ENCODE results near the gene TMOD2. TPM values are rescaled to one million over a fixed set of nuclear protein-coding genes. Genes with fewer than 3 reads are reported as not detected.

The TMOD2 gene
- total RNA-seq, 1 donor from 2014 or later, result 7.0 TPM

- H3K9me3 ChIP-seq, result no peaks in the 10 kb centered on the region
- no peaks in the 10 kb centered on the region for H3K4me1 ChIP-seq
- H3K27me3 ChIP-seq, result no peaks in the 10 kb centered on the region
- no peak for TF ChIP-seq CTCF (IDR thresholded peaks at IDR 0.05)
- no peak overlapping the region for H3K27ac ChIP-seq
- intact Hi-C loops (cut with DNase I), result no loop called here
- no peak for DNase-seq (ENCODE audit: low spot score in 2 of 2)
- no peak overlapping the region for H3K4me3 ChIP-seq
- H3K36me3 ChIP-seq, result peaks cover 21 to 24% of the 10 kb centered on the region in 2 donors
Observed at GRCh38 chr15:51766341-51766740, 14.9 kb downstream of the TMOD2 start.

DNA sequence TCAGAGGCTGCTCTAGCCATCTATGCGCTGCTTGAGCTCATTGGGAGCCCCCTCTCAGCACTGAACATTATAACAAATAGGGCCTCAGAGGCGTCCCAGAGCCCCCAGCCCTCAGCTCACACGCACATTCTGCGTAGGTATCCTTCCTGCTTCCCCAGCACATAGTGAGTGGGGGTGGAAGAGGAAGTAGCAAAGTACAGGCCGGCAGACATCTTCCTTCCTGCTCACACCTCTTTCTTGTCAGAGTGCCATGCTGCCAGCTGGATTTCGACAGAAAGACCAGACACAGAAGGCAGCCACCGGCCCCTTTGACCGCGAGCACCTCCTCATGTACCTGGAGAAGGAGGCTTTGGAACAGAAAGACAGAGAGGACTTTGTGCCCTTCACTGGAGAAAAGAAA lies 16.6 kb downstream of the TMOD2 start:
- DNase-seq (ENCODE audit: low spot score in 2 of 2), result no peak
- intact Hi-C loops (cut with DNase I), result no loop called here
- no peaks in the 10 kb centered on the region for H3K27me3 ChIP-seq
- no peak overlapping the region for H3K4me3 ChIP-seq
- TF ChIP-seq CTCF (IDR thresholded peaks at IDR 0.05), result no peak
- no peaks in the 10 kb centered on the region for H3K9me3 ChIP-seq
- no peaks in the 10 kb centered on the region for H3K4me1 ChIP-seq
- H3K27ac ChIP-seq, result no peak overlapping the region
- H3K36me3 ChIP-seq, result peaks cover 24 to 26% of the 10 kb centered on the region in 2 donors

DNA sequence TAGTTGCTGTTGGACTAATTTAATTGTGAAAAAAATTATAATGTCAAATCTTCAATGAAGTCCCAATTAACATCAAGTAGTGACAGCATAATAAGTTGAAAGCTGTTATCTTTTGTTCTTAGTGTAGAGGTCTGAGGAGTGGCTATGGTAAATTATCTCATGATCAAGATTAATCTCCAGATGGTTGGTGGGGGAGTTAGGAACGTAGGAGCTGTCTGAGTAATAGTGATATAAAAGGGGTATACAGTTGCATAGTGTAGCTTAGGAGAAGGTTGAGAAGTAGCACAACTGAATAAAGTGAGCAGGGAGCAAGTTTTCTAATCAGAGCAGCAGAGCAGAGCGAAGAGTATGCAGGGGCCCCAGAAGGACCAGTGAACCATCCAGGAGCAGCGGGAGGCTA lies 19.5 kb downstream of the TMOD2 start:
- intact Hi-C loops (cut with DNase I), result no loop called here
- no peak overlapping the region for H3K4me3 ChIP-seq
- no peaks in the 10 kb centered on the region for H3K4me1 ChIP-seq
- H3K27me3 ChIP-seq, result no peaks in the 10 kb centered on the region
- DNase-seq (ENCODE audit: low spot score in 2 of 2), result no peak
- TF ChIP-seq CTCF (IDR thresholded peaks at IDR 0.05), result no peak
- H3K27ac ChIP-seq, result no peak overlapping the region
- H3K36me3 ChIP-seq, result peaks cover 30 to 43% of the 10 kb centered on the region in 2 donors
- H3K9me3 ChIP-seq, result no peaks in the 10 kb centered on the region

DNA sequence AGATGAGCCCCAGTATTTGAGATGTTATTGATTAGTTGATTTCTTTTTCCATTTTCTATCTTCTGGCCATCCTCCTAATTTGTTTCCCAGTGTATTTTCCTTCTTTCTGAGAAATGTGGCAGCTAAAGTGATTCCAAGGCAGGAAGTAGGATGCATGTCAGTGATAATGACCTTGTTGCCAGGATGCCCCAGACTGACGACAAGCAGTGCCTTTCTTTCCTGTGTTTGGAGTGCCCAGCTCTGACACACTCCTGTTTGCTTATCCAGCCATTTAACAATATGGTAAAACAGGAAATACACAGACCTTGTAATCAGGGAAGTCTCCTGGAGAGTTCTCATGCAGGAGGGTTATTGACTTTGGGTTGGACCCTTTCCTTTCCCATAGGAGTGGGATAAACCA lies 20.4 kb downstream of the TMOD2 start:
- Histone ChIP-seq H3K27me3 (no peaks in the 10 kb centered on the region), H3K36me3 (peaks cover 30 to 43% of the 10 kb centered on the region in 2 donors), H3K27ac (no peak overlapping the region), H3K9me3 (no peaks in the 10 kb centered on the region), H3K4me3 (no peak overlapping the region), H3K4me1 (no peaks in the 10 kb centered on the region)
- DNase-seq (ENCODE audit: low spot score in 2 of 2), result no peak
- no peak for TF ChIP-seq CTCF (IDR thresholded peaks at IDR 0.05)
- intact Hi-C loops (cut with DNase I), result no loop called here

GRCh38 chr15:51774916-51775315 lies 23.5 kb downstream of the TMOD2 start:
- DNase-seq (ENCODE audit: low spot score in 2 of 2), result no peak
- H3K4me1 ChIP-seq, result no peaks in the 10 kb centered on the region
- intact Hi-C loops (cut with DNase I), result no loop called here
- no peaks in the 10 kb centered on the region for H3K9me3 ChIP-seq
- H3K27ac ChIP-seq, result no peak overlapping the region
- TF ChIP-seq CTCF (IDR thresholded peaks at IDR 0.05), result no peak
- H3K27me3 ChIP-seq, result no peaks in the 10 kb centered on the region
- H3K36me3 ChIP-seq, result peaks cover 10 to 23% of the 10 kb centered on the region in 2 donors
- H3K4me3 ChIP-seq, result no peak overlapping the region
